Measurements from ENCODE around the gene CITED2. TPM values are rescaled to one million over a fixed set of nuclear protein-coding genes. Genes with fewer than 3 reads are reported as not detected.
"Not testable (repeated sequence)": the region's sequence is repeated elsewhere in the genome, so short reads cannot be mapped to it uniquely, and the experiment has no call there.

Gene CITED2
- total RNA-seq, 2 donors from 2014 or later = 119 to 208 TPM

DNA sequence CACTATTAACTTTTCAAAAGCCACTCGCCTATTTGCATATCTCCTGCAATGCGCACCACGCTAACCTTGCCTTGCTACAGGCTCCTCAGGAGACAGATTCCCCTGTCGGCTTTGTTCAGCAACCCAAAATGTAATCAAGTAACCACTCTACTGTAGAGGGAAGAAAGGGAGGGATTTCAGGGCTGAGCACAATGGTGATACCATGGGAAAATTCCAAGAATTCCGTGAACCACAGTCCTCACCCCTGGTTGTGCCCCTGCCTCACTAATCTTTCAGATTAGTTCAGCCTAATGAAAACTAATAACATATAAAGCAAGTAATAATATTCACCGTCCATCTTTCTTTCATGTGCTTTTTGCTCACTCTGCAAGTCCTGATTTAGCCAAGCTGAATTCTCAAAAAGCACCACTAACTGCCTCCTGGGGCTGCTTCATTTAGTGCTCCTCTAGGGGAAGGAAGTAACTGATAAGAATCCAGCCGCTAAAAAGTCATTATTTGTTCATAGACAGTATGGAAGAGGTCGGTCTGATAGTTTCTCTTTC, 6.6 kb downstream of the CITED2 start:
- no peak overlapping the region for H3K27ac ChIP-seq
- peaks cover 0 to 29% of the 10 kb centered on the region in 2 donors for H3K4me1 ChIP-seq
- TF ChIP-seq, protein P1, sequence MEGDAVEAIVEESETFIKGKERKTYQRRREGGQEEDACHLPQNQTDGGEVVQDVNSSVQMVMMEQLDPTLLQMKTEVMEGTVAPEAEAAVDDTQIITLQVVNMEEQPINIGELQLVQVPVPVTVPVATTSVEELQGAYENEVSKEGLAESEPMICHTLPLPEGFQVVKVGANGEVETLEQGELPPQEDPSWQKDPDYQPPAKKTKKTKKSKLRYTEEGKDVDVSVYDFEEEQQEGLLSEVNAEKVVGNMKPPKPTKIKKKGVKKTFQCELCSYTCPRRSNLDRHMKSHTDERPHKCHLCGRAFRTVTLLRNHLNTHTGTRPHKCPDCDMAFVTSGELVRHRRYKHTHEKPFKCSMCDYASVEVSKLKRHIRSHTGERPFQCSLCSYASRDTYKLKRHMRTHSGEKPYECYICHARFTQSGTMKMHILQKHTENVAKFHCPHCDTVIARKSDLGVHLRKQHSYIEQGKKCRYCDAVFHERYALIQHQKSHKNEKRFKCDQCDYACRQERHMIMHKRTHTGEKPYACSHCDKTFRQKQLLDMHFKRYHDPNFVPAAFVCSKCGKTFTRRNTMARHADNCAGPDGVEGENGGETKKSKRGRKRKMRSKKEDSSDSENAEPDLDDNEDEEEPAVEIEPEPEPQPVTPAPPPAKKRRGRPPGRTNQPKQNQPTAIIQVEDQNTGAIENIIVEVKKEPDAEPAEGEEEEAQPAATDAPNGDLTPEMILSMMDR (IDR thresholded peaks at IDR 0.05) = no peak

DNA sequence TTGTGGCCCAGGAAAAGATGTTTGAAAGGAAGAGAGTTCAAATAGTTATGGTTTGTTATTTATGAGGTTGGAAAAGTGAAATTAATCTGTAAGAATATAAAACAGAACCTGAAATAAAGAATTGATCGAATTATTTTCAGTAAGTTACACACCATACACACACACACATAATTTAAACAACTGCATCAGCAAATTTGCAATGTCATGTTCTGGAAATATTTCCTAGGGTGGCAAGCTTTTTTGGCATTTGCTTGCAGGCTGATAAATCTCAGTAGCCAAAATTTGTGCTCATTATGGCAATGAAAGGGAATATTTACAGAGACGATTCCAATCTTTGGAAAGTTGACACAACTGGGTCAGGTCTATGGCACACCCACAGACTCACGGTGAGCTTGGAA, 9.5 kb downstream of the CITED2 start:
- H3K27me3 ChIP-seq = no peaks in the 10 kb centered on the region
- no peak overlapping the region for H3K4me3 ChIP-seq
- no peak overlapping the region for H3K27ac ChIP-seq
- no peak for DNase-seq (ENCODE audit: low spot score)
- H3K9me3 ChIP-seq = no peaks in the 10 kb centered on the region
- peaks cover 0 to 20% of the 10 kb centered on the region in 2 donors for H3K4me1 ChIP-seq
- TF ChIP-seq, protein P1 (IDR thresholded peaks at IDR 0.05) = no peak
- no peaks in the 10 kb centered on the region for H3K36me3 ChIP-seq

More for the DNA sequence above, 6.6 kb downstream of the CITED2 start:
- no peak overlapping the region for H3K4me3 ChIP-seq
- DNase-seq (ENCODE audit: low spot score) = no peak
- no peaks in the 10 kb centered on the region for H3K27me3 ChIP-seq
- H3K36me3 ChIP-seq = peaks cover 20% of the 10 kb centered on the region
- H3K9me3 ChIP-seq = no peaks in the 10 kb centered on the region

DNA sequence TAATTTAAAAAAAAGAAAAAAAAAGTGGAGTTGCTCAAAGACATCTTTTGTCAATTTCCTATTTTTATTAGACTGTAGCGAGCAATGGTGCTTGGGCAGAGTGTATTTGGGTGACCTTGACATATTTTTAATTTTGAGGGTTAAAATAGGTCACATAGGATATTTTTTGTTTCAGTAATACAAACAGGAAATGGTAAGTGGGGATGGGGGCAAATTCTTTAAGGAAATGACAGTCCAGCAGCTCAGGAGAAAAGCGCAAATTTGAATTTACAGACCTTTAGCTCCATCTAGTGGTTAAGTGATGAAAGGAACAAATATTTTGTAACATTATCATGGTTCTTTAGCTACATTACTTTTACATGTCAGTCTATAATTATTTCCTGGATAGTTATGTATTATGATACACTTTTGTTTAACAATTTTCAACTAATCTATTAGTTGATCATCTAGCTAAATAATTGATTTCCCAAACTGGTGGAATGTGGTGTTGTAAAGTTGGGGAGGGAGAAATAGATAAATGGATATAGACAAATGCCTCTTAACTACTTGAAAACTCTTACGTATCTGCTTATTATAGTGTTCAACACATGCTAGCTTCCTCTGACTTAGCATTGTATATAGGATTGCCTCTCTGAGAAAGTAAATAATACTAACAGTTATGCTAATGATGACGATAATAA, 10.0 kb downstream of the CITED2 start:
- TF ChIP-seq, protein P1 (IDR thresholded peaks at IDR 0.05) = peak; percentile 59 to 76
- H3K9me3 ChIP-seq = no peaks in the 10 kb centered on the region
- no peak for DNase-seq (ENCODE audit: low spot score)
- no peak overlapping the region for H3K4me3 ChIP-seq
- no peaks in the 10 kb centered on the region for H3K27me3 ChIP-seq
- no peak overlapping the region for H3K27ac ChIP-seq
- peaks cover 0 to 15% of the 10 kb centered on the region in 2 donors for H3K4me1 ChIP-seq
- H3K36me3 ChIP-seq = no peaks in the 10 kb centered on the region

DNA sequence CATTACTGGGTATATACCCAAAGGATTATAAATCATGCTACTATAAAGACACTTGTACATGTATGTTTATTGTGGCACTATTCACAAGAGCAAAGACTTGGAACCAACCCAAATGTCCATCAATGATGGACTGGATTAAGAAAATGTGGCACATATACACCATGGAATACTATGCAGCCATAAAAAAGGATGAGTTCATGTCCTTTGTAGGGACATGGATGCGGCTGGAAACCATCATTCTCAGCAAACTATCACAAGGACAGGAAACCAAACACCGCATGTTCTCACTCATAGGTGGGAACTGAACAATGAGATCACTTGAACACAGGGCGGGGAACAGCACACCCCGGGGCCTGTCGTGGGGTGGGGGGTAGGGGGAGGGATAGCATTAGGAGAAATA, 10.7 kb downstream of the CITED2 start:
- H3K27me3 ChIP-seq; DNase-seq (ENCODE audit: low spot score): not testable (repeated sequence)

DNA sequence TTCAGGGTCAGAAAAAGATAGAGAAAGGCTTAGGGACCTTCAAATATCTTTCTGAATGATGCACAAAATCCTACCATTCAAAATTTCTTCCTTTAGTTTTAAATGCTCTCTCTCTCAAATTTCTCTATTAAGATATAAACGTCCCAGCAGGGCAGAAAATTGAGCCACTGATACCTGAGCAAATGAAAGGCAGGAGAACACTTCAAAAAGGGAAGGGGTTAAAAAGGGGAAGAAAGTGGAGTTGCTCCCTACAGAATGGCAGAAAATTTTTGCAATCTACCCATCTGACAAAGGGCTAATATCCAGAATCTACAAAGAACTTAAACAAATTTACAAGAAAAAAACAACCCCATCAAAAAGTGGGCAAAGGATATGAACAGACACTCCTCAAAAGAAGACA, 11.3 kb downstream of the CITED2 start:
- H3K27me3 ChIP-seq; H3K36me3 ChIP-seq; DNase-seq (ENCODE audit: low spot score); H3K27ac ChIP-seq; H3K4me3 ChIP-seq; H3K4me1 ChIP-seq; H3K9me3 ChIP-seq: not testable (repeated sequence)

More for the DNA sequence above, 10.7 kb downstream of the CITED2 start:
- not testable (repeated sequence) for H3K4me3 ChIP-seq, H3K4me1 ChIP-seq, H3K36me3 ChIP-seq, H3K27ac ChIP-seq, H3K9me3 ChIP-seq

DNA sequence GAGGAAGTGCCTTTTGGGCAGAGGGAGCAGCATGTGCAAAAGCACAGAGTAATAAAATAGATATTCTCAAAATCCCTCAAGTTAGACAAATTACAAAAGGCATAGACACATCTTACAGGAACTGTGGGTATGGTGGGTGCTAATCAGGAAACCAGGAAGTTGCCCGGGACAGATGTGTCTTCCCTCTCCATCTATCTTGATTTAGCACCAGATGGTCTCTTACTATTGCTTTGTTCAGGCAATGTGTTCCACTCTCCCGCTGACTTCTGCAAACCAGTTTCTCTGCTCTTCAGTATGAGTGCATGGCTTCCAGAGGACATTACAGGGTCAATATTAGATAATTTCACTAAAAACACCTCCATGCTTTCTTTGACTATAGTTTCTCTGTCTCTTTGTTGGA, 13.2 kb downstream of the CITED2 start:
- Histone ChIP-seq H3K27ac (no peak overlapping the region), H3K27me3 (no peaks in the 10 kb centered on the region), H3K9me3 (no peaks in the 10 kb centered on the region), H3K4me3 (no peak overlapping the region), H3K4me1 (no peaks in the 10 kb centered on the region), H3K36me3 (no peaks in the 10 kb centered on the region)
- TF ChIP-seq, protein P1 (IDR thresholded peaks at IDR 0.05) = no peak
- DNase-seq (ENCODE audit: low spot score) = no peak

DNA sequence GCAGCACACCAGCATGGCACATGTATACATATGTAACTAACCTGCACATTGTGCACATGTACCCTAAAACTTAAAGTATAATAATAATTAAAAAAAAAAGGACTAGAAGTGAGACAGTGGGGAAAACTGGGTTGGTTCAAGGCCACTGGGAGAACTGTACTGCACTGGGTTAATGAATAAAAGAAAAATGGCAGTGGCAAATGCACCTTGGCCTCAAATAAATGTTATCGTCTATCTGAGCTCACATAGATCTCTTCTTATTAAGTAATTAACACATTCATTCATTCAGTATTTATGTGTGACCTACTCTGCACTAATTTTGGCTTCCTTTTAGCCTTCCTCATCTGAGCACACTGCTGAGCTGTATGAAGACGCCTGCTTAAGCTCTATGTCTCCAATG, 17.5 kb downstream of the CITED2 start:
- no peak overlapping the region for H3K4me3 ChIP-seq
- H3K4me1 ChIP-seq = no peaks in the 10 kb centered on the region
- no peak overlapping the region for H3K27ac ChIP-seq
- H3K36me3 ChIP-seq = no peaks in the 10 kb centered on the region
- TF ChIP-seq, protein P1 (IDR thresholded peaks at IDR 0.05) = no peak
- H3K9me3 ChIP-seq = no peaks in the 10 kb centered on the region
- DNase-seq (ENCODE audit: low spot score) = no peak
- no peaks in the 10 kb centered on the region for H3K27me3 ChIP-seq

All from right atrium auricular region (tissue), 2 donors.